Ecto neural progenitor cell (in vitro differentiated cells): ENCODE data around the gene TMEM60.
"Not testable (repeated sequence)": the region's sequence is repeated elsewhere in the genome, so short reads cannot be mapped to it uniquely, and the experiment has no call there.

Experiments
- DNase-seq: peaks from one replicate; pipeline ENCODE4 v3.0.0-alpha.2; 2018; ENCODE audit warnings: low spot score

TMEM60 gene, protein sequence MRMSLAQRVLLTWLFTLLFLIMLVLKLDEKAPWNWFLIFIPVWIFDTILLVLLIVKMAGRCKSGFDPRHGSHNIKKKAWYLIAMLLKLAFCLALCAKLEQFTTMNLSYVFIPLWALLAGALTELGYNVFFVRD

GRCh38 chr7:77798394-77799077, at the start of gene TMEM60, which contains the start of gene PHTF2:
TSS of gene TMEM60 (minus strand) at chr7:77798434. CDS start at chr7:77794373, 4,061 bp downstream.
TSS of gene PHTF2 (plus strand) at chr7:77798773.
- peak; percentile 99 for DNase-seq

- DNase-seq: no peak
Measured at GRCh38 chr7:77846317-77847092, 48.3 kb upstream of the TMEM60 start.

GRCh38 chr7:77843194-77843593, 45.0 kb upstream of the TMEM60 start:
- no peak for DNase-seq

DNA sequence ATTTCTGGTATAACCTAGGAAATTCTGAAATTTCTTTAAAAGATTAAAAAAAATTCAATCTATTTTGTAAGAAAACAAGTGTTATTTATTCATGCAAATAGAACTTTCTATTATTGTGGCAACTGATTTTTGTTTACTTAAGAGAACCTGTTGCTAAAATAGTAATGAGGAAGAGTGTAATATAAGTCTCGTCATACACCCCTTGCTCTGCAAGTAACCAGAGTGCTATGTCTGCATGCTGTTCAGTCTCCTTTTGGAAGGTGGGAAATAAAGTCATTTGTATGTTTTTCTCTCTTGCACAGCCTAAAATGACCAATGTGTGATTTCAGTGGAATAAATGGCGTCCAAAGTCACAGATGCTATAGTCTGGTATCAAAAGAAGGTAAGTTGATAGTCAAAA, 41.7 kb upstream of the TMEM60 start:
- no peak for DNase-seq

- no peak for DNase-seq
Measured at GRCh38 chr7:77838929-77839491, 40.8 kb upstream of the TMEM60 start.

GRCh38 chr7:77837966-77838365, 39.7 kb upstream of the TMEM60 start:
- DNase-seq: no peak

- DNase-seq: no peak
Measured at GRCh38 chr7:77837275-77837674, 39.0 kb upstream of the TMEM60 start.

GRCh38 chr7:77836425-77836824, 38.2 kb upstream of the TMEM60 start:
- not testable (repeated sequence) for DNase-seq

DNA sequence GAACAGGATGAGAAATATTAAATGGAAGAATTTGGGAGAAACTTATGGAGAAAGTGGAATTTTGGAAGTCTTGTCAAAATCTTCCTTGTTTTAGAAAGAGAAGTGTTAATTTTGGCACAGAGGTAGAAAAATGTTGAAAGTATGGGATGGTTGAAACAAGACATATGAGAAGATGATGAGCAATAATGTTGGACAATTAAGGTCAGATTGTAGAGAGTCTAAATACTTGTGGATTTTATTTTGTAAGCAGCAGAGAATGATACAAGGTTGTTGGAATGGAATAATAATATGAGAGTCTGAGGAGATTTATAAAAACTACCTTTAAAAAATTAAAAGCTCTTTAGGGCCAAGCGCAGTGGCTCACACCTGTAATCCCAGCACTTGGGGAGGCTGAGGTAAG, 34.9 kb upstream of the TMEM60 start:
- DNase-seq: no peak

GRCh38 chr7:77831953-77832352, 33.7 kb upstream of the TMEM60 start:
- DNase-seq: no peak

- no peak for DNase-seq
Measured at GRCh38 chr7:77831481-77831880, 33.2 kb upstream of the TMEM60 start.

GRCh38 chr7:77830649-77831355, 32.6 kb upstream of the TMEM60 start:
- no peak for DNase-seq

GRCh38 chr7:77827999-77828398, 29.8 kb upstream of the TMEM60 start:
- no peak for DNase-seq

- DNase-seq: no peak
Measured at GRCh38 chr7:77826300-77826699, 28.1 kb upstream of the TMEM60 start.

GRCh38 chr7:77825131-77825530, 26.9 kb upstream of the TMEM60 start:
- DNase-seq: no peak

GRCh38 chr7:77824636-77825035, 26.4 kb upstream of the TMEM60 start:
- no peak for DNase-seq

DNA sequence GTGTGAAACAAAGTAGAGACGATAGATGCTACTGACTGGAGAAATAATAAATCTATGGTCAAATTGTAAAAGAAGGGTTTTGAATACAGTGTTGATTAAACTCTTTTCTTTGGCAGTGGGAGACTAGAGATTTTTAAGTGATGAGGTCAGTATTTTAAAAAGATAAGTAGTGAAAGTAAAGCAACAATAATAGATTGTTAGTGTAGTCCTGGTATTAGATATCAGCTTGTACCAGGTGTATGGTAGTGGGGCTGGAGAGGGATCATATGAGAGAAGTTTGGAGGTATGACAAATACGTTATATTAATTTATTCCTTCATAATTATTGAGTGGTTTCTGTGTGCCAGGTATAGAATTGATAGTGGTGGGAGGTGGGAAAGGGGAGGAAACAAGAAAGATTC, 25.6 kb upstream of the TMEM60 start:
- DNase-seq: no peak

DNA sequence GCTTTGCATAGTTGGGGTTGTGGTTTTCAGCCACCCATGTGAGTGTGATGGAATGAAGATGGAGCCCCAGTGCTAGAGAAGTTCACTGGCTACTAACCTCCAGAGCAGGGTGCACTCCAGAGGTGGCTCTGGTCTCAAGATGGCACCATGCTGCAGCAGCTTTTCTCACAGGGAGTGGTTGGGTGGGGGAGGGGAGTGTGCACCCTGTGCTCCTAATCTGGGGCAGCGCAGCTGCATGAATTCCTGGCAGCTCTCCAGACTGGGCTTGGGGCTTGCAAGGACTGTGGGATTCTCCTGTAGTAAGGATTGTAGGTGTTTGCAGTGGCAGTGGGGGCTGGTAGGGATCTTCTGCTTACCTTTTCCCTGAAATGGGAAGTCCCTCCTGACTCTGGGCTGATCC, 24.0 kb upstream of the TMEM60 start:
- no peak for DNase-seq

DNA sequence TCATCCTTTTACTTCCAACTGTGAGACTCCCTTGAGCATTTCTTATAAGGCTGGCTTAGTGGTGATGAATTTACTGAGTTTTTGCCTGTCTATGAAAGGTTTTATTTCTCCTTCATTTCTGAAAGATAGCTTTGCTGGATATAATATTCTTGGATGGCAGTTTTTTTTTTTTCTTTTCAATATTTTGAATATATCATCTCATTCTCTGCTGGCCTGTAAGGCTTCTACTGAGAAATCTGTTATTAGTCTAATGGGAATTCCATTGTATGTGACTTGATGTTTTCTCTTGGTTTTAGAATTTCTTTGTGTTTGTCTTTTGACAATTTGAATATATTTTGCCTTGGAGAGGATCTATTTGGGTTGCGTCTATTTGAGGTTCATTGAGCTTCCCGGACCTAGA, 22.7 kb upstream of the TMEM60 start:
- DNase-seq: no peak

- DNase-seq: no peak
Measured at GRCh38 chr7:77819021-77819420, 20.8 kb upstream of the TMEM60 start.

GRCh38 chr7:77813180-77813579, 14.9 kb upstream of the TMEM60 start:
- DNase-seq: no peak

GRCh38 chr7:77812290-77812685, 14.1 kb upstream of the TMEM60 start:
- DNase-seq: no peak
